GM18505 (cell line): ENCODE results near the gene SCAI.
"Not testable (repeated sequence)": the region's sequence is repeated elsewhere in the genome, so short reads cannot be mapped to it uniquely, and the experiment has no call there.

Experiments
- ATAC-seq: cut with Tn5 transposase; IDR thresholded peaks from one replicate; pipeline ENCODE4 v1.9.1; 2021; ENCODE audit not compliant: unreplicated experiment
- POLR2A ChIP-seq: IDR thresholded peaks from 4 replicates; pipeline ENCODE4 v1.6.1; 2011; ENCODE audit warnings: borderline replicate concordance; ENCODE audit not compliant: insufficient read depth, insufficient read length; ENCODE audit errors: extremely low read depth

Gene SCAI

DNA sequence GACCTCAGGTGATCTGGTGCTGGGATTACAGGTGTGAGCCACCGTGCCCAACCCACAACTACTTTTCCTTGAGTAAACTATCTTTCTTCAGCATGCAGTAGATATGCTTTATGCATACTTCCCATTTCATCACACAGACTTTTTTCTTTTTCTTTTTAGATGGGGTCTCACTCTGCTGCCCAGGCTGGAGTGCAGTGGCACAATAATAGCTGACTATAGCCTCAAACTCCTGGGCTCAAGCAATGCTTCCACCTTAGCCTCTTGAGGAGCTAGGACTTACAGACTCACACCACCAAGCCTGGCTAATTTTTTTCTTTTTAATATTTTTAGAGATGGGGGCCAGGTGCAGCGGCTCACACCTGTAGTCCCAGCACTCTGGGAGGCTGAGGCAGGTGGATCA is 23.4 kb upstream of the SCAI start:
- ATAC-seq, result no peak
- no peak for TF ChIP-seq POLR2A

DNA sequence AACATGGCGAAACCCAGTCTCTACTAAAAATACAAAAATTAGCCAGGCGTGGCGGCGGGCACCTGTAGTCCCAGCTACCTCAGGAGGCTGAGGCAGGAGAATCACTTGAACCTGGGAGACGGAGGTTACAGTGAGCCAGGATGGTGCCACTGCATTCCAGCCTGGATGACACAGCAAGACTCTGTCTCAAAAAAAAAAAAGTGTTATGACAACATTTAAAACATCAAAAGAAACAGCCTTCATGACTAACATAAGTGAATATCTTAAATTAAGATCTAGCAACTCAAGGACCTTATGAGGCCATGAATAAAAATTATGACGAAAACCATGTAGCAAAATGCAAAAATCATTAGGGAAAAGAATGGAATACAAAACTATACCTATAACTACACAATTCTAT is 19.6 kb upstream of the SCAI start:
- not testable (repeated sequence) for ATAC-seq

DNA sequence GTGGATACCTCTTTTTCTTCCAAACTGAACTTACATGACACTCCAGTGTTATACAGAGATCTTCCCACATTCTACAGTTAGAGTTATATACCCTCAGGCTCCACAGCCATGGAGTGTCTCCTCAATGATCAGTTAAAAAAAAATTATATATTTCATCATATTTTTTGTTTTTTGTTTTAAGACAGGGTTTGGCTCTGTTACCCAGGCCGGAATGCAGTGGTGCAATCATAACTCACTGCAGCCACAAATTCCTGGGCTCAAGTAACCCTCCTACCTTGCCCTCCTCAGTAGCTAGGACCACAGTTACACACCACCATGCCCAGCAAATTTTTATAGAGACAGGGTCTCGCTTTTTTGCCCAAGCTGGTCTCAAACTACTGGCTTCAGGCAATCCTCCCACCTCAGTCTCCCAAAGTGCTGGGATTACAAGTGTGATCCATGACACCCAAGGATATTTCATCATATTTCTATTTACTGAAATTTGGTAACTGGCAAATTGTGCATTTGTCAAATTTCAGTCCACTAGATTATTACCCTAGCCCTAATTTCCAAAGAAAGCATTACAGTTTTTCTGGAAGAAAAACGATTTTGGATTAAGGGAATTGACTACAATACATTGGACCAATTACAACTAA is 18.1 kb upstream of the SCAI start:
- TF ChIP-seq POLR2A, result no peak

DNA sequence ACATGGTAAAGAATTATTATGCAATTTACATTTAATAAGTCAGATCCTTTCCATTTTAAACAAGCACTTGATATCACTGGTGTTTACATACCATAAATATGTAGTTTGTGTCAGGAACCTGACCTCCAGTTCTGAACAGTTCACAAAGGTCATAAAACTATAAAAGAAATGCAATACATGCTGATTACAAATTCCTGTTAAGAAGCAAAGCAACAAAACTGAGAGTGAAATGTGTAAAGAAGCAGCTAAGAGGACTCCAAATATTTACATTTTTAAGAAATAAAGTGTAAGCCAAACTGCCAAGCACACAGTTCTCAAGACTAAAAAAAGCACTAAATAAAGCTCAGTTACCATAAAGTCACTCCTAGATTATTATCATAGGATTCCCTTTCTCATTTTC is 17.4 kb upstream of the SCAI start:
- TF ChIP-seq POLR2A, result no peak
- no peak for ATAC-seq

More for the DNA sequence above, 18.1 kb upstream of the SCAI start:
- no peak for ATAC-seq

- no peak for TF ChIP-seq POLR2A
- ATAC-seq, result no peak
These were observed 13.2 kb upstream of the SCAI start for GRCh38 chr9:125156551-125156950.

DNA sequence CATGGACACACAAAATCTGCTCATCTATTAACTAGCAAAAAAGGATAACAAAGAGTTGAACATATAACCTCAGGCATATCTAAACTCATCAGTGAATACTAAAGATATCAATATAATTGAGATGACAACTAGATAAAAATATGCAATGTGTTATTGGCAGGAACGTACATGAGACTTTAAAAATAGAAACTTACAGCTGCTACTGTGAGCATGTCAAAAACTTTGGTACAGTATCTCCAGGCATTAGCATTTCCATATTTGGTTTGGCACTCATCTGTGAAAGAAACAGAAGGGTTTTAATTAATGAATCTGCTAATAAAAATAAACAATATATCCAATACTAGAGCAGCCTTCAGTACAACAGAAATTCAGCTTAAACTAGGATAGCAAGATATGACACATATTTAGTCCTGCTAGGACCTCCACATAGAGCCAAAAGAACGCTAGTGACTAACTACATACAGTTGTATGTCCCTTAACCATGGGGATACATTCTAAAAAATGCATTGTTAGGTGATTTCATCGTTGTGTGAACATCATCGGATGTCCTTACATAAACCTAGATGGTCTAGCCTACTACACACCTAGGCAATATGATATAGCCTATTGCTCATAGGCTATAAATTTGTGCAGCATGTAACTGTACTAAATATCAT is 10.5 kb upstream of the SCAI start:
- no peak for ATAC-seq
- TF ChIP-seq POLR2A, result no peak

DNA sequence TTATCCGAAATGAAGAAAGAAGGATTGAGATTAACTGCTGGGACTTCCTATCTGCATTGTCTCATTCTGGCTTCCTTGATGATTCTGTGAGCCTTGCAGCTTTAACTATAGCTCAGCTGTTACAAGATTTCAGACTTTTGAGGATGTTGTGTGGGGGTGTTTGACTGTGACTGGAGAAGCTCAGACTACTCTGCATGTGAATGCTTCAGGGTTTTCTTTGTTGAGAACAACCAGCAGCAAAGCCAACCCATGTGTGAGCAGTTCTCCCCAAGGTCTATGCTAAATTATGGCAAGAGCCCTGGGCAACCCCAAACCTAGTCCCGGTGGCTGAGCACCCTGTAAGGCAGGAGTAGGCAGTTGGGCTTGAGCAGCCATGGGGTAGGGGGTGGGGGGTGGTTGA is 8.4 kb upstream of the SCAI start:
- TF ChIP-seq POLR2A, result no peak

GRCh38 chr9:125150349-125151245 is 7.3 kb upstream of the SCAI start:
- no peak for ATAC-seq
- TF ChIP-seq POLR2A, result no peak

More for the DNA sequence above, 8.4 kb upstream of the SCAI start:
- ATAC-seq, result no peak

GRCh38 chr9:125147401-125147951 is 4.1 kb upstream of the SCAI start:
- no peak for ATAC-seq
- no peak for TF ChIP-seq POLR2A

GRCh38 chr9:125146247-125146646 is 2.9 kb upstream of the SCAI start:
- TF ChIP-seq POLR2A, result no peak
- ATAC-seq, result no peak

- ATAC-seq, result no peak
- no peak for TF ChIP-seq POLR2A
These were observed 2.1 kb upstream of the SCAI start for GRCh38 chr9:125145425-125145824.

DNA sequence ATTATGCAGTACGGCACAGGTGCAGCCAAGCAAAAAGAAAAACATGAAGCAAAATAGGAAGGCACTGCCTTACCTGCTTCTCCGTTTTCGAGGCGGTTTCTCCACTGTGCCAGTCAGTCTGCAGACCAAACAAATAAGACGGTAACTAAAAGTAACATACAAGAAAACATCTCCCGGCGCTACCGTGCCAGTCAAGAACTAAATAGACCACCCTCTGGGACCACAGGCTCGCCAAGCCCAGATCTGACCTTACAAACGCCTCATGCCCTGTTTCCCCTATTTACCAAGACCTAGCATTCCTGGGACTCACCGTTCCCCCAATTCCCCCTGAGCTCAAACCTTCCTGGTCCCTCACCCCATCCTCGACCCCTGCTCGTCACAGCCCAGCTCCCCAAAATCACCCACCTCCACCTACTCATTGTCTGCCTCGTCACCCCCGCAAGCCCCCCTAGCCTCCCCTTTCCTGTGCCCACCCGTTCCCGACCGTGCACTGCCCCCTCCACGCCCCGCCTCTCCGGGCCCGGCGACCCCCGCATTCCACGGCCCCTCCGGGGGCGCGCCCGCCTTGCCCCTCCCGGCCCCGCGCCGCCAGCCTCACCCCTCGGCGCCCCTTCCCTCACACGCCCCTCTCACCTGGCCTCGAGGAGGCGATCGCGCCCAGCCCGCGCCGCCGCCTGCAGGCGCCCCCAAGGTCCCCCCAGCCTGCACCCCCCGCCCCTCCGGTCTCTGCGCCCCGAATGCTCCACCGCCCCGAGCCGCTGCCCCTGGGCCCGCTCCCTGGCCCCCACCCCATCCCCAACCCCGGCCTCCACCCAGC is 560 bp downstream of the SCAI start:
- ATAC-seq, result no peak

GRCh38 chr9:125141751-125142150 is 1.6 kb downstream of the SCAI start:
- no peak for ATAC-seq
- TF ChIP-seq POLR2A, result no peak

More for the DNA sequence above, 560 bp downstream of the SCAI start:
- no peak for TF ChIP-seq POLR2A

DNA sequence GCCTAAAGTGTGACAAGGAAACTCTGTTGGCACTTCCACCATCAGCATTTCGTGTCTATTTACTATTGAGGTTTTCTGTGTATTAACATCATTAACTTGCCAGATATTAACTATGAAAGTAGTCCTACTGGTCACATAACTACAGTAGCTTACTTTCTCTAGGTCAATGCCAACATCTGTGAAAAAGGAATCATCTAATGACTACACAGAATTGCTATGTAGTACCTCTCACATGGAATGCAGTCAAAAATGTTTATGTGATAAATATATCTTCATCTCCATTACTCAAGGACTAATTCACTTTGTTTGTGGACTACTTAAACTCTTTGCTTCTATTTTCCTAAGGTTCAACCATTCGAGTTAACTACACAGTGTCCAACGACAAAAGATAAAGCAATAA is 2.1 kb downstream of the SCAI start:
- no peak for ATAC-seq
- no peak for TF ChIP-seq POLR2A

- no peak for TF ChIP-seq POLR2A
- ATAC-seq, result no peak
These were observed 2.8 kb downstream of the SCAI start for GRCh38 chr9:125140576-125140975.
